T-helper 1 cell treated with Interleukin-12 subunit alpha and Interleukin-12 subunit beta and Interleukin-4 antibody, amounts not matched to agents 30 ng/mL and 1 ng/mL, for 36 hours (primary cell): ENCODE results near the gene CD19. TPM values are rescaled to one million over a fixed set of nuclear protein-coding genes. Genes with fewer than 3 reads are reported as not detected.
"Not testable (repeated sequence)": the region's sequence is repeated elsewhere in the genome, so short reads cannot be mapped to it uniquely, and the experiment has no call there.

Experiments
- intact Hi-C: fragments of 100-400 bp; cut with micrococcal nuclease; formaldehyde crosslinking; loops from one replicate; pipeline ENCODE4 v1.15.1; 2024
- total RNA-seq: library from RNA; stranded (reverse); gene quantifications from 2 replicates; pipeline ENCODE4 v1.2.3, GENCODE V29; 2022

The CD19 gene
- total RNA-seq, 1 donor from 2014 or later = not detected

GRCh38 chr16:28905800-28906372, 25.9 kb upstream of the CD19 start:
- intact Hi-C loops = no loop called here

- intact Hi-C loops = no loop called here
Measured at GRCh38 chr16:28910086-28911031, 21.4 kb upstream of the CD19 start.

GRCh38 chr16:28912558-28912957, 19.2 kb upstream of the CD19 start:
- intact Hi-C loops = no loop called here

- intact Hi-C loops = no loop called here
Measured at GRCh38 chr16:28913946-28914724, 17.6 kb upstream of the CD19 start.

GRCh38 chr16:28915181-28915580, 16.6 kb upstream of the CD19 start:
- intact Hi-C loops = no loop called here

- intact Hi-C loops = no loop called here
Measured at GRCh38 chr16:28917095-28917494, 14.7 kb upstream of the CD19 start.

GRCh38 chr16:28918698-28919097, 13.1 kb upstream of the CD19 start:
- intact Hi-C loops = no loop called here

GRCh38 chr16:28923231-28923587, 8.6 kb upstream of the CD19 start:
- intact Hi-C loops = loop anchor here (5.0 kb wide), 1 partner anchor 631 kb away; the partner anchor contains the start of gene SBK1

GRCh38 chr16:28923652-28924398, 7.9 kb upstream of the CD19 start:
- intact Hi-C loops = loop anchor here (1.0 to 5.0 kb wide), 2 partner anchors 79 to 632 kb away; partner anchors contain the start of gene SBK1

- intact Hi-C loops = loop anchor here (1.0 to 5.0 kb wide), 2 partner anchors 79 to 632 kb away; partner anchors contain the start of gene SBK1
Measured at GRCh38 chr16:28924399-28924761, 7.4 kb upstream of the CD19 start.

- intact Hi-C loops = loop anchor here (1.0 to 5.0 kb wide), 8 partner anchors 11 to 633 kb away; partner anchors contain the start of genes NFATC2IP, SBK1 and SPNS1
Measured at GRCh38 chr16:28924762-28925385, 6.9 kb upstream of the CD19 start, which contains the start of gene RABEP2. RABEP2 (minus strand) TSS chr16:28925238; CDS start chr16:28925163, 75 bp downstream.

- intact Hi-C loops = loop anchor here (1.0 kb wide), 6 partner anchors 11 to 101 kb away; partner anchors contain the start of genes NFATC2IP and SPNS1
Measured at GRCh38 chr16:28925386-28926228, 6.2 kb upstream of the CD19 start.

- intact Hi-C loops = not testable (repeated sequence)
Measured at GRCh38 chr16:28926284-28926683, 5.5 kb upstream of the CD19 start.

GRCh38 chr16:28927815-28928214, 4.0 kb upstream of the CD19 start:
- intact Hi-C loops = no loop called here

GRCh38 chr16:28930203-28930602, 1.6 kb upstream of the CD19 start:
- intact Hi-C loops = loop anchor here (10.0 kb wide), 2 partner anchors 375 to 435 kb away; partner anchors contain the start of genes APOBR, CLN3 and SGF29

GRCh38 chr16:28930652-28931051, 1.1 kb upstream of the CD19 start:
- intact Hi-C loops = loop anchor here (10.0 kb wide), 2 partner anchors 376 to 436 kb away; partner anchors contain the start of genes APOBR, CLN3 and SGF29

- intact Hi-C loops = loop anchor here (10.0 kb wide), 2 partner anchors 378 to 438 kb away; partner anchors contain the start of genes APOBR, CLN3 and SGF29
Measured at GRCh38 chr16:28932339-28933141, 769 bp downstream of the CD19 start.

GRCh38 chr16:28933171-28933570, 1.4 kb downstream of the CD19 start:
- intact Hi-C loops = loop anchor here (10.0 kb wide), 2 partner anchors 378 to 438 kb away; partner anchors contain the start of genes APOBR, CLN3 and SGF29
